NCI-H2029 (cell line): ENCODE measurements around the gene GFER.
A peak's percentile ranks its signal among the peaks of the same experiment; 100 is the strongest.
"Not testable (repeated sequence)": the region's sequence is repeated elsewhere in the genome, so short reads cannot be mapped to it uniquely, and the experiment has no call there.

Experiments used
- DNase-seq: peaks from one replicate; lab custom pipeline; 2025; lab: John Stamatoyannopoulos, UW

The GFER gene

DNA sequence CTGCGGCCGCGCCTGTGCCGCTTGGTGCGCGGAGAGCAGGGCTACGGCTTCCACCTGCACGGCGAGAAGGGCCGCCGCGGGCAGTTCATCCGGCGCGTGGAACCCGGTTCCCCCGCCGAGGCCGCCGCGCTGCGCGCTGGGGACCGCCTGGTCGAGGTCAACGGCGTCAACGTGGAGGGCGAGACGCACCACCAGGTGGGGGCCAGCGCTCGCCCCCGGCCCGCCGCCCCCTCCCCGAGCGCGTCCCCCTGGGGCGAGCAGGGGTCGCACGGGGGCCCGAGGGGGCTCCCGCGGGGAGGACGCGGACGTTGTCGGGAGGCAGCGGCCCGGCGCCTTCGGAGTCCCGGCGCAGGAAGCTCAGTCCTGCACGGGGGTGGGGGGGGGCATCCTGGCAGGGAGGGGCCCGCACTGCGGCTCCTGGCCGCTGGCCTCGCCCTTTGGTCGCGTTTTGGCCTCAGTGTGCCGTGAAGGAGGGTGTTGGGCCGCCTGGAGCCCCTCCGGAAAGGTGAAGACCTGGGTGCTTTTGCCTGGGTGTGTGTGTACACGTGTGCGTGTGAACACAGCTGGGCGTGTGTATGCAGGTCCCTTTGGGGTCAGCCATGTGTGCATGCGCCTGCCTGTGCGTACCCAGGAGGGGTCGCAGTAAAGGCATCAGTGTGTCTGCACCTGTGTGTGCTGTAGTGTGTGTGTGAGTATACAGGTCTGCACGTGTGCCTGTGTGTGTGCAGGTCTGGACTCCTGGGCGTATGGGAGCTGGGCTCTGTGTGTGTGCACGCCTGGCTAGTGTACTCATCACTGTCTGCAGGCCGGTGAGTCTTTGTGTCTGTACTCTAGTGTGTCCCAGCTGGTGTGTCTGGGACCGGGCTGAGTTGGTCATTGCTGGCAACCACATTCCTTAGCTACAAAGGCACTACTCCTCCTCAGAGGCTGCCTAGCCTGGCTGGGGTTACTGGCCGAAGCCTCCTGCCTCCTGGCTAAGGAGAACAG is 43.3 kb downstream of the GFER start:
- DNase-seq, result no peak

DNA sequence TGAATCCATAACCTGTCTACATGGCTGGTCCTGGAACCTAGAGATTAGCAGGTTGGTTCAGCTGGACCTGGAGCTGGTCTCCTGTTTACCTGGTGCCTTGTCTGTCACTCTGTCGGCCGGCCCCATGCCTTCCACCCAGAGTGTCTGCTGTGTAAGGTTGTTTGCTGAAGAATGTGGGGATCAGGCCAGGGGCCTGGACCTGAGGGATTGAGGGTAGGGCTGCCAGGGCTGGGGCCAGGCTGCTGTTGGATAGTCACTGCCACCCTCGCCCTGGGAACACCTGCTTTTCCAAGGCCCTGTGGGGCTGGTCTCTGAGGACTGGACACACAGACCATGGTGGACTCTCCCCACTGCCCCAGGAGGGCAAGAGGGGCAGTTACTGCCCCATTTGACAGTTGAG is 44.2 kb downstream of the GFER start:
- DNase-seq, result no peak

DNA sequence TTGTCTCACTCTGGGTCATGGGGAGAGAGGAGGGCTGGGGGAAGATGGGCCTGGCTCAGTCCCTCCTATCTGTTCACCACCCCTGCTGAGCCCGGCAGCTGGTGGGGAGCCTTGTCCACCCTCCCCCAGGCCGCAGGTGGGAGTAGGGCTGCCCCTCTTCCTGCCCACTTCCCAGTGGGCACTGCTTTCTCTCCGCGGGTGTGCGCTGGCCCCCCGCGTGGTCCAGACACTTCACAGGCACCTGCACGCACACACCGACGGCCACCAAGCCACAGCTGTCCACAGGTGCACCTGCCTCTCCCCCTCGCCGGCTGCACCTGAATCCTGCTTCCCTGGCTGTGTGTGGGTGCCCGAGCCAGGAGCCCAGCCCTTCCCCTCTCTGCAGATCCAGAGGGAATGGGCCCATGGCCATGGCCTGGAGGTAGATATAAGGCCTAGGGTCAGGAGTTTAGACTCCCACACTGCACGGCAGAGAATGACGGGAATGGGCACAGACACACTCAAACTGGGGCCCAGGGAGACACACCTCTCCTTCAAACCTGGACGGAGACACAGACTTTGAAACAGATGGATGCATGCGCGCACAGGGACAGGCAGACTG is 44.7 kb downstream of the GFER start:
- no peak for DNase-seq

DNA sequence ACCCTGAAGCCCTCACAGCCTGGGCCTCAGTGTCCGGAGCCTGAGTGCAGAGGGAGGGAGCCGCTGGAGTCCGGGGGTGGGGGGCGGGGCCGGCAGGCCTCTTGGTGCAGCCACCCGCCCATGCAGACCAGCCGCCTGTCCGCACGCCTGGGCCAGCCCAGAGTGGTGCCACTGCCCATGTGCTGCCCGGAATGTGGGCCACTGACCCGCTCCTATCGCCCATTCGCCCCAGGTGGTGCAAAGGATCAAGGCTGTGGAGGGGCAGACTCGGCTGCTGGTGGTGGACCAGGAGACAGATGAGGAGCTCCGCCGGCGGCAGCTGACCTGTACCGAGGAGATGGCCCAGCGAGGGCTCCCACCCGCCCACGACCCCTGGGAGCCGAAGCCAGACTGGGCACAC is 45.4 kb downstream of the GFER start:
- no peak for DNase-seq

DNA sequence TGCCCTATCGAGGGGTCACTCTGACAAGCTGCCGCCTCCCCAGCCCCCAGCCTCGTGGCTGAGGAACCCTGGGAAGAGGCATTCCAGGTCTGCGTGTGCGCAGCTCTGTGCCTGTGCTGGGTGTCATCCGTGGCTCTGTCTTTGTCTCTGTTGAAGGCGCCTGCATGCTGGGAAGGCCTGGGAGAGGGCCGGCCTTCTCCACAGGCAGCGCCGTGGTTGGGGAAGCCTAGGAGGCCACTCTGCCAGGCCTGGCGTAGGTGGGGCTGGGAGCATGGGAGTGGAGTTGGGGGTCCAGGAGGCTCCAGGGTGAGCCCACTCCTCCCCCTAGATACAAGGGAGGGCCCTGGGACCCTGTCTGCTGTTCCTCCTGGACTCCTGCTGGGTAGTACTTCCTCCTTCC is 46.0 kb downstream of the GFER start:
- no peak for DNase-seq

DNA sequence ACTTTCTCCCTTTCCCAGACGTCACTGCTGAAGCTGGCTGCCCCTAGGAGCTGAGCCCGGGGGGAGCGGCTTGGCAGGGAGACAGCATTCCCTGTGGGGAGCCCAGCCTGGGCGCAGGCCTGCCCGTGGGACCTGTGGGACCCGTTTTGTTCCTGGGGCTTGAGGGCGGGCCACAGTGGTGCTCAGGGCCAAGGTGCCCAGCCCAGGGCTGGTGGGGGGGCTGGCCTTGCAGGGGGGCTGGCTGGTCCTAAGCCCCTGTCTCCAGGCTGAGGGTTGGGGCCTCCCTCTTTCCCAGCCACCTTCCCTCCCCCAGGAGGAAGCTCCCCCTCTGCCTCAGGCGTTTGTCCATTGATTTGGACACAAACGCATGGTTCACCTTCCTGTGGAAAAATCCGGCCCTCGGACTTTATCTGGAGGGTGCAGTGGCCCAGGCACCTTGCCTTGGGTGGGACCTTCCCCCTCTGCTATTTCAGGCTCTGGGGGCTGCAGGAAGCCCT is 47.1 kb downstream of the GFER start:
- DNase-seq, result no peak

DNA sequence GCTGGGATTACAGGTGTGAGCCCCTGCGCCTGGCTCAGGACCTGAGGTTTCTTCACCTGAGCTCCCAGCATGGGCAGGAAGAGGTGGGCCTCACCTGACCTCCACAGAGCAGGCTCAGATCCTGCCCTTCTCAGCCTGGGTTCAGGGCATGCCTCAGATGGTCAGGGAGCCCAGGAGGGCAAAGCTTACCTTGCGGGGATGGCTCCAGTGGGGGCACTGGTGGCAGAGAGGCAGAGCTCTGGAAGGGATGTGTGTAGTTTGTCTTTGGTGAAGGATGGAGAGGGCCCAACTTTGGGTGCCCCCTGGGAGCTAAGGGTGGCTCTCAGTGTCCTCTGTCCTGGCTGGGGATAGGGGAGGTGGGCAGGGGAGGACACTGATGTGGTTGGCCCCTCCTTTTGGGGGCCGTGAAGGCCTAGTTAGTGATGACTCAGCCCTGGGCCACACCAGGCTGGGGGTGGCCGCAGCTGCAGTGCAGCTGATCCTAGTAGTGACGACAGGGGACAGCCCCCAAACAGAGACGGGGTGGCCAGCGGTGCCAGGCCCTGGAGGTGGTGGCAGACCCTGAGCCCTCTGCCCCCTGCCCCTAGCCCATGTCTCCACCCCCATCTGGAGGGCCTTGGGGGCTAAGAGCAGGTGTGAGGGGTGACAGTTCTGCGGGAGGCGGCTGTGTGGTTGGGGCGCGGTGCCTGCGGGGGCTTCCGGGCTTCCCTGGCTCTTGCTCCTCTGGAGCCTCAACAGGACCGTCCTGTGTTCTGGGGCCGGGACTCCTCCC is 48.5 kb downstream of the GFER start:
- DNase-seq, result no peak

DNA sequence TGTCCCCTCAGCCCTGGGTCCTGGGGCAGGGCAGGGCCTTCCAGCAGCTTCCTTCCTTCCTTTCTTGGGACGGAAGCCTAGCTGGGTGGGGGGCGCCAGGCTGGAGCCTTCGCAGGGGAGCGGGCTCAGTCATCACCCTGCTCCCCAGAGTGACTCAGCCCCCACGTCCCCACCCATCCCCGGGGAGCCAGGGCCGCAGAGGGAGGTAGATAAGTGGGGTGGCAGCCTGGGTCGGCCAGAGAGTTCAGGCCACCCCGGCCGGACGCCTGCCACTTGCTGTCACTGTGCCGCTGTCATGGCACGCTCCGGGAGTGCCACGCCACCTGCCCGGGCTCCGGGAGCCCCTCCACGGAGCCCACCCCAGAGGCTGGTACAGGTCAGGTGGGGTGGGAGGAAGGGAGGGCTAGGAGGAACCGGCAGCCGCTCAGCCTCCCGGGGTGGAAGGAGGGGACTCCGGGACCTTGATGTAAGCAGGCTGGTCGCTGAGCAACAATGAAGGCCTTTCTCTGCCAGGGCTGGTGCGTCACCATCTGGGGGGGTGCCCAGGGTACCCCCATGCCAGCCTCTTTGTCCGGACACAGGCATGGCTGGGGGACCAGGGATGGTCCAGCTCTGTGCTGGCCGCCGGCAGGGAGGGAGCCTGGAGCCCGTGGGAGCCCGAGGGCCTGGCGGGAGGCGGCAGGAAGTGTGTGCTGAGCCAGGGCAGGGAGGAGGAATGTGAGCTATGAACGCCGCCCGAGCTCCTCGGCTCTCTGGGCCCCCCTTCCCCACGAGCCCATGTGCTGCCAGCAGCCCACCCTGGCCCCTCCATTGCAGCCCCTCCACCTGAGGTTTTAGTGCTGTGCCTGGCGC is 49.3 kb downstream of the GFER start:
- no peak for DNase-seq

DNA sequence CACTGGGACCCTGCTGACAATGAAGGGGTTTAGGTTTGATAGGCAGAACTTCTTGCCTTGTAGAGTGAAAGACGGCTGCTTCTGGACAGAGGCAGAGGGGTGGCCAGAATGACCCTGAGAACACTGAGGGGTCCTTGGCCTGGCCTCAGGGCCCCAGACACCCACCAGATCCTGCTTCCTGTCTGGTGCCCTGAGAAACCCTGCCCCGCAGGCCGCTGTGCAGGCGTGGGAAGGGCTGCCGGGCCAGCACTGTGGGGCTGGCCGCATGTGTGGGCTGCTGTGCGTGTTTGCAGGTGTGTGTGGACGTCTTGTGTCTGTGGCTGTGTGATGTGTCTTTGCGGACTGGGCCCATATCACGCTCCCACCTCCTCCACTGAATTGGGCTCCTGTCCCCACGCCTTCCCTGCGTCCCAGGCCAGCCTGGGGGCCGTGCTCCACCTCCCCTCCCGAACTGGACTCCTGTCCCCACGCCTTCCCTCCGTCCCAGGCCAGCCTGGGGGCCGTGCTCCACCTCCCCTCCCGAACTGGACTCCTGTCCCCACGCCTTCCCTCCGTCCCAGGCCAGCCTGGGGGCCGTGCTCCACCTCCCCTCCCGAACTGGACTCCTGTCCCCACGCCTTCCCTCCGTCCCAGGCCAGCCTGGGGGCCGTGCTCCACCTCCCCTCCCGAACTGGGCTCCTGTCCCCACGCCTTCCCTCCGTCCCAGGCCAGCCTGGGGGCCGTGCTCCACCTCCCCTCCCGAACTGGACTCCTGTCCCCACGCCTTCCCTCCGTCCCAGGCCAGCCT is 50.1 kb downstream of the GFER start:
- not testable (repeated sequence) for DNase-seq

DNA sequence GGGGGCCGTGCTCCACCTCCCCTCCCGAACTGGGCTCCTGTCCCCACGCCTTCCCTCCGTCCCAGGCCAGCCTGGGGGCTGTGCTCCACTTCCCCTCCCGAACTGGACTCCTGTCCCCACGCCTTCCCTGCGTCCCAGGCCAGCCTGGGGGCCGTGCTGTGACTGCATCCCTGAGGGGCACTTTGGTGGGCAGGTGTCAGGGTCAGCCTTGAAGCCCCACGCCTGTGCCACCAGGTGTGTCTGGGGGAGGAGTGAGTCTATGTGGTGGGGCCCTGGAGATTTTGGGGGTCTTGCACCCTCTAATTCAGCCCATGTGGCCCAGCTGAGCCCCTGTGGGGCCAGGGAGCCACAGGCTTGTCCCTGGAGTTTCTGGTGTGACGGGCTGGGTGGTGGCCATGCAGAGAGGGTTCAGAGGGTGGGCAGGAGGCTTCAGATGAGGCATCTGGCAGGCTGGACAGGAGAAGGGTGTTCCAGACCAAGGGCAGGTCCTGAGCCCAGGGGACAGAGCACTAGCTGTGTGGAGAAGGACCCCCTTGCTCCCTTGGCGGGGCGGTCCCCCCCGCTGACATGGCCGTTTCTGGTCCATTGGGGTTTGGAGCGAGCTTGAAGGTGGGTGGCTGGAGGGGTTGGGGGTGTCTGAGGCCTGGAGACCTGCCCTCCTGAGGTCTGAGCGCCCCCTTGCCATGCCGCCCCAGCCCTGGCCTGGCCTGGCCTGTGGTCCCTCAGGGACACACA is 50.9 kb downstream of the GFER start:
- DNase-seq, result no peak

DNA sequence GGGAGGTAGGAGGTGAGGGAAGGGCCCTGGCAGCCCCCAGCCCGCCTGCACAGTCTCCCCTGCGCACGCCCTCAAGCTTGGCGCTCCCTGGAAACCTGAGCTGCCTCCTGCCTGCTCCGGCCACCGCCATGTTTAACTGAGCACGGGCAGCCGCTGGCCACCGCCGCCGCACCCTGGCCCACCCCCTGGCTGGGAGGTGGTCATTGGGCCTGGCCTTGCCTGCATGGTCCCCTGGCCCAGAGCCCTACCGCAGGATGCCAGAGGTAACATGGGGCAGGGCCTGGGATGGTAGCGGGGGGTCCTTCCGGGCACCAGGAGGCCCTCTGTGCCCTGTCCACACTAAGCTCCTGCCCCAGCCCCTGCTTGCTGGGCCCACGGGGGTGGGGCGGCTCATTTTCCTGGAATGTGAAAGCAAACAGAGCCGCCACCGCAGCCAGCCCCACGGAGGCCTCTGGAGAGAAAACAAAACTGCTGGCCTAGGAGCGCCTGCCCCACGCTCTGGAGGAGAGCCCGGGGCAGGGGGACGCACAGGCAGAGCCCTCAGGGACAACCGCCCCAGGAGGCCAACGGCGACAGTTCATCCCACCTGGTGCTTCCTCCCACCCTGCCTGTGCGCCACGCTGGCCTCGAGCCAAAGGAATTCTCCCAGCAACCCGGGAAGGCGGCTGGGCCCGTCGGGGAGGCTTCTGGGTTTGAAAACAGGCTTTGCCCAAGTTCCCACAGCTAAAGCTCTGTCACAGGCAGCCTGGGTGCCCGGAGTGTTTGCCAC is 51.6 kb downstream of the GFER start:
- peak; percentile 46 for DNase-seq

DNA sequence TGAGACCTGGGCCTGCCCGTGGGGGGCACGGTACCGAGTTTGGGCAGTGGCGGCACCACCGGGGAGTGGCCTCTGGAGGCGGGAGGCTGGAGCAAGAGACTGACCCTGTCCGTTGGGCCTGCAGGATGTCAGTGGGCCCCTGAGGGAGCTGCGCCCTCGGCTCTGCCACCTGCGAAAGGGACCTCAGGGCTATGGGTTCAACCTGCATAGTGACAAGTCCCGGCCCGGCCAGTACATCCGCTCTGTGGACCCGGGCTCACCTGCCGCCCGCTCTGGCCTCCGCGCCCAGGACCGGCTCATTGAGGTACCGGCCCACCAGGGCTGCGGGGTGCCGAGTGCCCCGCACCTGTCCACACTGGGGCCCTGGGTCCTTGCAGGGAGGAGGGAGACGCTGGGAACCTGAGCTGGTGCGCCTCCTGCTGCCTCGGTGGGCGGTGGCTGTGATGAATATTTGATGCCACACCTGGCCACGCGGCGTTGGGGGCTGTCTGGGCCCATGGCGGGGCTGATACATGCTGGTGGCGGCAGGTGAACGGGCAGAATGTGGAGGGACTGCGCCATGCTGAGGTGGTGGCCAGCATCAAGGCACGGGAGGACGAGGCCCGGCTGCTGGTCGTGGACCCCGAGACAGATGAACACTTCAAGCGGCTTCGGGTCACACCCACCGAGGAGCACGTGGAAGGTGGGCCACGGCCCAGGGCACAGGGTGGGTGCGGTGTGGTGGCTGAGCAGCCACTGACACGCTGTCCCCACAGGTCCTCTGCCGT is 52.4 kb downstream of the GFER start:
- no peak for DNase-seq

DNA sequence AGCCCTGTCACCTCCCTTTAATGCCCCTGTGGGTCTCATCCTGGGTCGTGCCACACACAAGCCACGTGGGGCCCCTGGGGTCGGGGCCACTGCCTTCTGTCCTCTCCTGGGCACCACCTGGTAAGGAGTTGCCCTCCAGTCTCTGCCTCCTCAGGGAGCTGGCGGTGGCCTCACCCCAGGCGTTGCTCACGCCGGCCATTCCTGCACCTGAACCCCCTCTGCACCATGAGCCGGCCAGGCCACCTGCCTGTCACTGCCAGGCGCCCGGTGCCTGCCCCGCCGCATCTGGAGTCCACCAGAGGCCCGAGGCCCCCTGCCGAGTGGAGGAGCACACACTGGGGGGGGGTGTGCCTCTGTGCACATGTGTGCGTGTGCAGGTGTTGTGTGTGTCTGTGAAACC is 53.1 kb downstream of the GFER start:
- DNase-seq, result no peak
